HEK293 (cell line): ENCODE results near the gene GNAS.
A peak's percentile ranks its signal among the peaks of the same experiment; 100 is the strongest.

Source experiments
- CTCF ChIA-PET: fragments of 350-600 bp; formaldehyde crosslinking; extraction: SDS; loops from one replicate; lab custom pipeline; 2021; ENCODE audit warnings: antibody characterized with exemption; lab: Yijun Ruan, JAX
- POLR2A ChIA-PET: fragments of 300-600 bp; formaldehyde crosslinking; extraction: SDS; loops from one replicate; lab custom pipeline; 2020; ENCODE audit warnings: antibody characterized with exemption, inconsistent platforms; lab: Yijun Ruan, JAX
- H3K27ac ChIP-seq: fragments of 200-500 bp; sonication (Bioruptor generic); 2 replicates; pipeline ENCODE4 v1.5.1; 2014; ENCODE audit warnings: low read depth, low read length, control low read depth, inconsistent platforms; ENCODE audit errors: extremely low read depth
- H3K36me3 ChIP-seq, 2 experiments: fragments of 200-500 bp in 1 of 2; sonication (Bioruptor generic) in 1 of 2; 1 replicate in 1 of 2; 2 replicates in 1 of 2; pipeline ENCODE4 v1.5.1; 2014 to 2017; ENCODE audit warnings: inconsistent platforms in 2 of 2, low read length in 2 of 2; ENCODE audit not compliant: control insufficient read depth in 2 of 2, insufficient read depth in 1 of 2
- H3K4me1 ChIP-seq: fragments of 200-500 bp; sonication (Bioruptor generic); 2 replicates; pipeline ENCODE4 v1.5.1; 2014; ENCODE audit warnings: mild to moderate bottlenecking, low read length, inconsistent platforms; ENCODE audit not compliant: control insufficient read depth, insufficient read depth
- H3K4me3 ChIP-seq: 2 replicates; pipeline ENCODE4 v1.5.1; 2011; ENCODE audit warnings: low read depth, mild to moderate bottlenecking, control low read depth, low read length, moderate library complexity
- H3K9me3 ChIP-seq: fragments of 200-500 bp; sonication (Bioruptor generic); 2 replicates; pipeline ENCODE4 v1.5.1; 2014; ENCODE audit warnings: low read depth, low read length, inconsistent platforms; ENCODE audit not compliant: control insufficient read depth, insufficient read depth
- CTCF ChIP-seq: fragments of 450-650 bp; formaldehyde crosslinking; IDR thresholded peaks from 2 replicates; pipeline ENCODE4 v1.5.1; 2016; ENCODE audit warnings: missing biosample characterization, missing genetic modification characterization
- KLF8 ChIP-seq: fragments of 450-650 bp; formaldehyde crosslinking; IDR thresholded peaks from 2 replicates; pipeline ENCODE4 v1.5.1; 2016; ENCODE audit warnings: missing biosample characterization, missing genetic modification characterization
- KLF9 ChIP-seq: fragments of 450-650 bp; formaldehyde crosslinking; IDR thresholded peaks from 2 replicates; pipeline ENCODE4 v1.5.1; 2016; ENCODE audit warnings: missing biosample characterization, missing genetic modification characterization, low read depth
- MZF1 ChIP-seq: fragments of 450-650 bp; formaldehyde crosslinking; IDR thresholded peaks from 2 replicates; pipeline ENCODE4 v1.5.1; 2017; ENCODE audit warnings: missing biosample characterization, missing genetic modification characterization, borderline replicate concordance
- PATZ1 ChIP-seq: fragments of 450-650 bp; formaldehyde crosslinking; IDR thresholded peaks from 2 replicates; pipeline ENCODE4 v1.5.1; 2016; ENCODE audit warnings: missing biosample characterization, missing genetic modification characterization
- PRDM10 ChIP-seq: fragments of 450-650 bp; formaldehyde crosslinking; IDR thresholded peaks from 2 replicates; pipeline ENCODE4 v1.5.1; 2016; ENCODE audit warnings: missing biosample characterization, missing genetic modification characterization
- REPIN1 ChIP-seq: fragments of 450-650 bp; formaldehyde crosslinking; IDR thresholded peaks from 2 replicates; pipeline ENCODE4 v1.5.1; 2017; ENCODE audit warnings: missing biosample characterization, missing genetic modification characterization, low read depth
- SP2 ChIP-seq: fragments of 450-650 bp; formaldehyde crosslinking; IDR thresholded peaks from 2 replicates; pipeline ENCODE4 v1.5.1; 2016; ENCODE audit warnings: missing biosample characterization, missing genetic modification characterization
- SP7 ChIP-seq: fragments of 450-650 bp; formaldehyde crosslinking; IDR thresholded peaks from 2 replicates; pipeline ENCODE4 v1.5.1; 2016; ENCODE audit warnings: missing biosample characterization, missing genetic modification characterization
- ZBTB10 ChIP-seq: fragments of 450-650 bp; formaldehyde crosslinking; IDR thresholded peaks from 2 replicates; pipeline ENCODE4 v1.5.1; 2016; ENCODE audit warnings: missing biosample characterization, missing genetic modification characterization
- ZFP69B ChIP-seq: fragments of 450-650 bp; formaldehyde crosslinking; IDR thresholded peaks from 2 replicates; pipeline ENCODE4 v1.5.1; 2016; ENCODE audit warnings: missing biosample characterization, missing genetic modification characterization
- ZNF140 ChIP-seq: fragments of 450-650 bp; formaldehyde crosslinking; IDR thresholded peaks from 2 replicates; pipeline ENCODE4 v1.5.1; 2016; ENCODE audit warnings: missing biosample characterization, missing genetic modification characterization
- ZNF366 ChIP-seq: fragments of 450-650 bp; formaldehyde crosslinking; conservative IDR thresholded peaks from 2 replicates; pipeline ENCODE4 v1.5.1; 2016; ENCODE audit warnings: missing biosample characterization, missing genetic modification characterization
- ZNF426 ChIP-seq: fragments of 450-650 bp; formaldehyde crosslinking; IDR thresholded peaks from 2 replicates; pipeline ENCODE4 v1.5.1; 2017; ENCODE audit warnings: missing biosample characterization, missing genetic modification characterization, mild to moderate bottlenecking, inconsistent platforms, moderate library complexity
- ZNF529 ChIP-seq: fragments of 450-650 bp; formaldehyde crosslinking; IDR thresholded peaks from 2 replicates; pipeline ENCODE4 v1.5.1; 2017; ENCODE audit warnings: missing genetic modification characterization, missing biosample characterization; ENCODE audit not compliant: insufficient replicate concordance
- ZNF654 ChIP-seq: fragments of 450-650 bp; formaldehyde crosslinking; IDR thresholded peaks from 2 replicates; pipeline ENCODE4 v1.5.1; 2016; ENCODE audit warnings: low read depth, missing biosample characterization, missing genetic modification characterization
- ZSCAN30 ChIP-seq: fragments of 450-650 bp; IDR thresholded peaks from 2 replicates; pipeline ENCODE4 v1.5.1; 2018; ENCODE audit warnings: missing biosample characterization, mild to moderate bottlenecking, missing genetic modification characterization, moderate library complexity
- TF ChIP-seq, protein P1 (sequence below): fragments of 450-650 bp; formaldehyde crosslinking; IDR thresholded peaks from 2 replicates; pipeline ENCODE4 v1.5.1; 2016; ENCODE audit warnings: missing biosample characterization, missing genetic modification characterization
- TF ChIP-seq, protein P2 (sequence below): fragments of 450-650 bp; formaldehyde crosslinking; IDR thresholded peaks from 2 replicates; pipeline ENCODE4 v1.5.1; 2016; ENCODE audit warnings: missing biosample characterization, missing genetic modification characterization

Gene GNAS

GRCh38 chr20:58839474-58839874, 13.0 kb upstream of the GNAS start:
- ChIA-PET CTCF (interaction anchor here (0.5 to 3.7 kb wide), 7 partner anchors 9 to 1926 kb away, joined by 3 to 23 read pairs (median 5); partner anchors contain the start of gene STX16), POLR2A (no interaction called here)
- peaks cover 0 to 66% of the 10 kb centered on the region in 2 experiments; a peak in 2 of 3 replicates for H3K36me3 ChIP-seq
- H3K4me3 ChIP-seq: peak overlapping the region; percentile 10; the same call in 1 of the 2 replicates
- no peak overlapping the region for H3K27ac ChIP-seq
- H3K9me3 ChIP-seq: no peaks in the 10 kb centered on the region
- H3K4me1 ChIP-seq: no peaks in the 10 kb centered on the region
- TF ChIP-seq REPIN1 (tag by site-specific recombination): no peak
- TF ChIP-seq ZBTB10: peak; percentile 80
- peak; percentile 25; the same call in 1 of the 2 replicates for TF ChIP-seq ZNF366 (tag by site-specific recombination)
- peak; percentile 17; the same call in 1 of the 2 replicates for TF ChIP-seq SP7 (tag by site-specific recombination)
- TF ChIP-seq ZNF426: no peak
- 0 out of 2 replicates have a peak, but pooled peaks have one; percentile 1 for TF ChIP-seq SP2 (tag by site-specific recombination)
- TF ChIP-seq ZNF140 (tag by site-specific recombination): no peak
- TF ChIP-seq KLF8: peak; percentile 41; the same call in 1 of the 2 replicates
- TF ChIP-seq ZNF654: peak; percentile 71
- no peak for TF ChIP-seq MZF1 (tag by site-specific recombination)
- TF ChIP-seq KLF9 (tag by site-specific recombination): 0 out of 2 replicates have a peak, but pooled peaks have one; percentile 14
- no peak for TF ChIP-seq ZSCAN30 (tag by site-specific recombination)
- TF ChIP-seq, protein P1, sequence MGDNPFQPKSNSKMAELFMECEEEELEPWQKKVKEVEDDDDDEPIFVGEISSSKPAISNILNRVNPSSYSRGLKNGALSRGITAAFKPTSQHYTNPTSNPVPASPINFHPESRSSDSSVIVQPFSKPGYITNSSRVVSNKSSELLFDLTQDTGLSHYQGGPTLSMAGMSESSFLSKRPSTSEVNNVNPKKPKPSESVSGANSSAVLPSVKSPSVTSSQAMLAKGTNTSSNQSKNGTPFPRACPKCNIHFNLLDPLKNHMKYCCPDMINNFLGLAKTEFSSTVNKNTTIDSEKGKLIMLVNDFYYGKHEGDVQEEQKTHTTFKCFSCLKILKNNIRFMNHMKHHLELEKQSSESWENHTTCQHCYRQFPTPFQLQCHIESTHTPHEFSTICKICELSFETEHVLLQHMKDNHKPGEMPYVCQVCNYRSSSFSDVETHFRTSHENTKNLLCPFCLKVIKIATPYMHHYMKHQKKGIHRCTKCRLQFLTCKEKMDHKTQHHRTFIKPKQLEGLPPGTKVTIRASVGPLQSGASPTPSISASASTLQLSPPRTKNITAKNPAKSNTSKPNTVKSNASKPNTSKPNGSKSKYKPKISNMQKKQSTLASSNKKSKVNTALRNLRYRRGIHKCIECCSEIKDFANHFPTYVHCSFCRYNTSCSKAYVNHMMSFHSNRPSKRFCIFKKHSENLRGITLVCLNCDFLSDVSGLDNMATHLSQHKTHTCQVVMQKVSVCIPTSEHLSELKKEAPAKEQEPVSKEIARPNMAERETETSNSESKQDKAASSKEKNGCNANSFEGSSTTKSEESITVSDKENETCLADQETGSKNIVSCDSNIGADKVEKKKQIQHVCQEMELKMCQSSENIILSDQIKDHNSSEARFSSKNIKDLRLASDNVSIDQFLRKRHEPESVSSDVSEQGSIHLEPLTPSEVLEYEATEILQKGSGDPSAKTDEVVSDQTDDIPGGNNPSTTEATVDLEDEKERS: no peak
- TF ChIP-seq ZFP69B (tag by site-specific recombination): peak; percentile 59
- no peak for TF ChIP-seq ZNF529
- TF ChIP-seq PRDM10 (tag by site-specific recombination): peak; percentile 73
- peak; percentile 93 for TF ChIP-seq PATZ1 (tag by site-specific recombination)
- TF ChIP-seq, protein P2, sequence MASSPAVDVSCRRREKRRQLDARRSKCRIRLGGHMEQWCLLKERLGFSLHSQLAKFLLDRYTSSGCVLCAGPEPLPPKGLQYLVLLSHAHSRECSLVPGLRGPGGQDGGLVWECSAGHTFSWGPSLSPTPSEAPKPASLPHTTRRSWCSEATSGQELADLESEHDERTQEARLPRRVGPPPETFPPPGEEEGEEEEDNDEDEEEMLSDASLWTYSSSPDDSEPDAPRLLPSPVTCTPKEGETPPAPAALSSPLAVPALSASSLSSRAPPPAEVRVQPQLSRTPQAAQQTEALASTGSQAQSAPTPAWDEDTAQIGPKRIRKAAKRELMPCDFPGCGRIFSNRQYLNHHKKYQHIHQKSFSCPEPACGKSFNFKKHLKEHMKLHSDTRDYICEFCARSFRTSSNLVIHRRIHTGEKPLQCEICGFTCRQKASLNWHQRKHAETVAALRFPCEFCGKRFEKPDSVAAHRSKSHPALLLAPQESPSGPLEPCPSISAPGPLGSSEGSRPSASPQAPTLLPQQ (tag by site-specific recombination): peak; percentile 86
- peak; percentile 87 for TF ChIP-seq CTCF (tag by site-specific recombination)
